NCI-H2171 (cell line): Measurements from ENCODE around the gene MATK.
"Not testable (repeated sequence)": the region's sequence is repeated elsewhere in the genome, so short reads cannot be mapped to it uniquely, and the experiment has no call there.

Experiments
- DNase-seq: peaks from one replicate; lab custom pipeline; 2025; lab: John Stamatoyannopoulos, UW

The MATK gene

DNA sequence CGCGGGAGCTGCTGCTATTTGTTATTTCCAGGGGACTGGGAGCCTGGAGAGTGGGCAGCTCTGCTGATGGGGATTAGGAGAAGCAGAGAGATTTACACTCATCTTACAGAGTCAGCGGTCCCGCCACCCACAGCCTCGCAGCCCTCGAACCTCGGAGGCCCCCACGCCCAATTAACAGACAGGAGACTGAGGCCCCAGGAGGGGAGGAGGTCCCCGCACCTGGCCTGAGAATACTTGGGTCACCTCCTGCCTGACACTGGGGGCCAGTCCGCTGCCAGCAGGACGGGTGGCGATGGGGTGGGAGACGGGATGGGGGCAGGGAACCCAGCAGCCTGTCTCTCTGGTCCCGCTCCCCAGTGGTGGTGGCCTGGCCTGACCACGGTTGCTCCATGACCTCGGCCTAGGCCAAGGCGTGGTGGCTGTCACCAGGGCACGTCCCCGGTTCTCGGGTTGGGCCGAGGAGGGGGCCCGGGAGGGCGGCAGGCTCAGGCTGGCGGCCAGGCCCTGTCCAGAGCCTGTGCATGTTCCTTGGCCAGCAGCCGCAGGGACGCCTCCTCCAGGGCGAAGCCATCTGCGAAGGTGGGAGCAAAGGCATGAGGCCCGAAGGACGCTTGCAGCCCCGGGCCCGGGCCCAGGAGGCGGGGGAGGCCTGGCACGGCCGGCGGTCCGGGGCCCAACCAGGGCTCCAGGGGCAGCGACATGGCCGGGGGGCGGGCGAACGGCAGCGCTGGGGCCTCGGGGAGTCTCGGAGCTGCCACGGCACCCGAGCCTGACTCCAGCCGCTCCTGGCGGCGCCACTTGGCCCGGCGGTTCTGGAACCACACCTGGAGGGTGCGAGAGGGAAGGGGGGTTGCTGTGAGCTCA lies 15.8 kb downstream of the MATK start:
- DNase-seq = no peak

DNA sequence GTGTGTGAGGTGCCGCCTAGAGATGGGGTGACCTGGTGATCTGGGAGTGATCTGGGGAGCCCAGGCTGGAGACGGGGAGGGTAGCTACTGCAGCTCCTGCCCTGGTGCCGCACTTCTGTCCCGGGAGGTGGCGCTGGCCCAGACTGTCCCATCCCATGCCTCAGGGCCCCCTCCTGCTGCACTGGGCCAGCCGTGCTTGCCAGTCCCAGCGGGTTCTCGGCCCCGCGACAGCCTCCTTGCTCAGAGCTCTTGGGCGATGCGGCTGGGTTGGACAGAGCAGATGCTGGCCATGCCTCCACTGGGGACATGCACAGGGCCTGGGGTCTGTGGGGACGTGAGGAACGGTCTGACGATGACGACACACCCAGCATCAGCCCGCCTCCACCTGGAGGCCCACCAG lies 16.7 kb downstream of the MATK start:
- no peak for DNase-seq

DNA sequence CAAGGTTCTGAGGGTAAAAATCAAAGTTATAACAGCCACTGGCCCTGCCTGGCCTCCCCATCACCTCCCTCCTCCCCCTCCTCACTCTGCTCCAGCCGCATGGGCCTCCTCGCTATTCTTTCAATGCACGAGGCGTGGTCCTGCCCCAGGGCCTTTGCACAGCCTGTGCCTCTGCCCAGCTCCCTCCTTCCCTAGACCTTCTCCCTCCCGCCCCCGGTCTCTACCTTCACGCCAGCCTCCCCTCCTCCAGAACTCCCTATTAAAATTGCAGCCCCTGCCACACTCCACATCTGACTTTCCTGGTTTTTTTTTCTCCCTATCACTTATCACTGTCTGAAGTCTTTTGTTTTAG lies 17.5 kb downstream of the MATK start:
- no peak for DNase-seq

DNA sequence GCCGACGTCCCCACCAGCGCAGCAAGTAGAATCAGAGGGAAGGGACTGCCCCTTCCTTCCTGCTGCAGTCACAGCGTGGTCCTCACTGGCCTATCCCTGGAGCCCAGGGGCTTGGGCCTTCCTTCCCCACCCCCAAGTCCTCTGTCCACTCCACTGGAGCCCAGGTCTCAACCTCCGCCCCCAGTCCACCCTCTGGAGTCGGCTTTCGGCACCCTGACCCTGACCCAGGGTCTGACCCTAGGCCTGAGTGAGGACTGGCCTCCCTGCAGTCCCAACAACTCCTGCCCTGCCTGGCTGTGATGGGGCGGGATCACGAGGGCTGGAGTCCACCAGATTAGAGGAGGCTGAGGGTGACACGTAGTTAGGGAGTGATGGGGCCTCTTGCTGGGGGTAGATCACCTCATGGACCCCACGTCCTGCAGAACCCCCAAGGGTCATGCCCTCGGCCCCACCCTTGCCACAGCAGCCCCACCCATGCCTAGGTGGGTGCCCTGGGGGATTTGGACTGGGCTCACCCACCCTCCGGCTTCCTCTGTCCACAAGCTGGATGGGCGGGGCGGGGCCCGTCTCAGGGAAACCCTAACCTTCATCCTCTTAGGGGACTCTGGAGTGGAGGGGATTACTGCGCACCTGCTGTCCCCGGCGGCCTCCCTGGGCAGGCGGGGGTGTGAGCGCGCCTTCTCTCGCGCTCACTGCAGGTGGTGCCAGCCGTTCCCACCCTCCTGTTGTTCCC lies 18.0 kb downstream of the MATK start:
- no peak for DNase-seq

DNA sequence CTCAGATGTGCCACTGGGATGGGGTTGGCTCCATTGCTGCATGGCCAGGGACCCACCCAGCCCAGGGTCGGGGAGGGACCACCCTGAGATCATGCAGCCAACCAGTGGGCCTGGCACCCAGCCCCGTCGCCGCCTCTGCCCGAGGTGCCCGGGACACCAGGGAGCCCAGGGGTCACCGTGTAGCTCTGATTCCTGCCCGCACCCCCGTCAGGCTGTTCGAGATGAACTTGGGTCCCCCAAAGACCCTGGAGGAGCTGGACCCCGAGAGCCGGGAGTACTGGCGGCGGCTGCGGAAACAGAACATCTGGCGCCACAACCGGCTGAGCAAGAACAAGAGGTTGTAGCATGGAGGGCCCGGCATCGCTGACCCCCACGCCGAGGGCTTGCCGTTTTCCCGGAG lies 19.1 kb downstream of the MATK start:
- DNase-seq = no peak

DNA sequence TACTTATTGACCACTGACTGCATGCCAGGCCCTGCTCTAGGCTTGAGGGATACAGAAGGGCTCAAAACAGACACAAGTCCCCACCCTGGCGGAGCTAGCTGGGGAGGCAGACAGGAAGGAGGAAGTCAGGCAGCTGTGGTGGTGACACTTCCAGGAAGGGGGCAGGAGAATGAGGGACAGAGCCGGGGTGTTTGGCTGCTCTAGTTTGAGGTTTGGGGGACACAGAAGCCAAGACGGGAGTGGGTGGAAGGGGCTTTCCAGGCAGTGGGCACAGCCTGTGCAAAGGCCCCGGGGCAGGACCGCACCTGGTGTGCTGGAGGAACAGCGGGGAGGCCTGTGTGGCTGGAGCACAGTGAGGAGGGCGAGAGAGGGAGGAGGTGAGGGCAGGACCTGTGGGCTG lies 19.7 kb downstream of the MATK start:
- no peak for DNase-seq

DNA sequence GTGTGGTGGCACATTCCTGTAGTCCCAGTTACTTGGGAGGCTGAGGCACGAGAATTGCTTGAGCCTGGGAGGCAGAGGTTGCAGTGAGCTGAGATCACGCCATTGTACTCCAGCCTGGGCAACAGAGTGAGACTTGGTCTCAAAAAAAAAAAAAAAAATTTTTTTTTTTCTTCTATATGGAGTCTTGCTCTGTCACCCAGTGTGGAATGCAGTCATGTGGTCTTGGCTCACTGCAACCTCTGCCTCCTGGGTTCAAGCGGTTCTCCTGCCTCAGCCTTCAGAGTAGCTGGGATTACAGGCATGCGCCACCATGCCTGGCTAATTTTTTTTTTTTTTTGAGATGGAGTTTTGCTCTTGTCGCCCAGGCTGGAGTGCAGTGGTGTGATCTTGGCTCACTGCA lies 20.4 kb downstream of the MATK start:
- DNase-seq = not testable (repeated sequence)

DNA sequence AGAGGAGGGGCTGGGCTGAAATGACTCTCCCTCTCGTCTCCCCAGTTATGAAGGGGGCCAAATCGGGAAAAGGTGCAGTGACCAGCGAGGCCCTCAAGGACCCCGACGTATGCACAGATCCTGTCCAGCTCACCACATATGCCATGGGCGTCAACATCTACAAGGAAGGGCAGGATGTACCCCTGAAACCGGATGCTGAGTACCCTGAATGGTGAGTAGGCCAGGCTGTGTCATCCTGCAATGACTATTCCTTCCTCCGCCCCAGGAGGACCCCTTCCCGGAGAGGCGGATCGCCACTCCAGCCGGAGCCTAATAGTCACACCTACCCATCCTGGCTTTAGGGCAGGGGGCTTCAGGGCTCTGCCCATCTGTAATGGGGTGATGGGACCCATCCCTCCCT lies 21.1 kb downstream of the MATK start:
- no peak for DNase-seq

DNA sequence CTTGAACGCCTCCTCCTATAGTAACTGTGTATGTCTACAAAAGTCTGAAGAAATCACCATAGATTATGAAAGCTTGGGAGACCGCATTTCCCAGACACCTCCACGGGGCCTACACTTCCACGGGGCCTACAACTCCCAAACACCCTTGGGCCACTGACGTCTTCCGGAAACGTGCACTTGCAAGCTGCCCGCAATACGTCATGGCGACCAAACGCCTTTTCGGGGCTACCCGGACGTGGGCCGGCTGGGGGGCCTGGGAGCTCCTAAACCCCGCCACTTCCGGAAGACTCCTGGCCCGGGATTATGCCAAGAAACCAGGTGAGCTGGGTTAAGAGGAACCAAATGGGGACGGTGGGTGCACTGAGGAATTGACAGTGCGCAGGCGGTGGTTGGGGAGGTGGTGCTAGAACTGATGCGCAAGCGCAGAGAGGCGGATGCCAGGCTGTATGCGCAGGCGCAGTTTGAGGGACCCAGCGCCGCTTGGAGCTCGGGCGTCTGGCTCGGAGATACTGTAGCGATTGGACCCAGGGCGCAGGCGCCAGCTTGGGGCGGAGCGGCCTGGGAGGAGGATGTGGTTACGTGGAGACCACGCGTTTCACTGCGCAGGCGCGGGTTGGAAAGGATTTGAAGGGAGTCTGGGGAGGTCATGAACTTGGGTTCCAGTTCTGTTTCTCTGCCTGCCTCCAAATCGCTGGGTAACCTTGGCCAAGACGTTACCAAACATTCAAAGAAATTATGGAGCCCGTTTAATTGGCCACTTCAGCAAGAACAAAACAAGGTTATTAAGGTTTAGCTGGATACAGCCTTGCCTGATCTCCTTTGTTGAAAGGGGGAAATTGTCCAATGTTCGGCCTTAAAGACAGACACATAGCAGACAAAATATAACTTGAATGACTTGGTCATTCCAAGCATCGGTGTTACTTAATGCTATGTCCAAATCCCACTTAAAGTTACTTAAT lies 23.4 kb downstream of the MATK start, which contains the start of gene MRPL54:
Gene MRPL54 (plus strand): TSS at position 182 of the 959 bp plus-strand sequence. CDS start 19 bp downstream, at position 201.
- peak; percentile 96 for DNase-seq

DNA sequence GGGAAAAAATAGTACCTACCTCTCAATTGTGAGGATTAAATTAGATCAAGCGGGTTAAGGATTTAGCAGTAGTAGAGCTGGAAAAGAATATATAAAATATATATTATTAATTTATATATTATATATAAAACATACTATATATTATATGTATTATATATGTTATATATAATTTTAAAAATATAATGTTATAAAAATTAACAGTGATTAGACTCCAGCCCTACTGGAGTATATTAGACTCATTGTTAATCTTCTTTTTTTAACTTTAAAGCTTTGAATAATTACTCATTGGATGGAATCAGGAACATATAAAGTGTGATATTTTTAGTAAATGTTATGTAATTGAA lies 24.1 kb downstream of the MATK start:
- no peak for DNase-seq

DNA sequence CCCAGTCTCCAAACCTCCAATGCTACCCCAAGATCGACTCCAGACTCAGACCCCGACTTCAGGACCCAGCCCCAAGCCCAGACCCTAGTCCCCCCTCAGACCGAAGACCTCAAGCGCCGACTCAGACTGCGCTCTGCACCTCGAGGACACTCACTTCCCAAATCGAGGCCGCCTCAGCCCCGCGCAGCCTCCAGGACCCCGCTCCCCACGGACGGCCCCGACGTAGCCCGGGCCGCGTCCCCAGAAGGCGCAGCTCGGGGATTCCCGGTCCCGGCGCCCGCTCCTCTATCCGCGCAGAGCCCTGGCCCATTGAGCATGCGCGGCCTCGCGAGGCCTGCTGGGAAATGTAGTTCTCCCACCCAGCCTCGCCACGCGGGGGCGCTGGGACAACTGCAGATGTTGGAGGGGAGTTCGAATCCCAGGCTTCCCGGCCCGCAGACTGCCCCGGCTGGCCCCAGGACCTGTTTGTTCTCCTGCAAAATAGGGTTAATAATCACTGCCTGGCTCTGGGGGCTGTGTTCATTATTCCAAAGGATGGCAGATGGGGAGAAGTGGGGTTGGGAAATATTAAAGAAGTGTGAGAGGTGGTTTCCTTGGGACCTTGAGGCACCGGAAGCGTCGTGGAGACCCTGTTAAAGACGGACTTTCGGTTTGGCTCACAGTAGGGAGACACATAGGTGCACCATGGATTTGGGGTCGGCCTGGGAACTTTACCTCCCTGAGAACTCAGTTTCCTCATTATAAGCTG lies 24.6 kb downstream of the MATK start, which contains the start of gene APBA3:
Gene APBA3 (minus strand): TSS at position 311 of the 748 bp plus-strand sequence. CDS start 1,428 bp downstream, outside the sequence.
- peak; percentile 90 for DNase-seq

DNA sequence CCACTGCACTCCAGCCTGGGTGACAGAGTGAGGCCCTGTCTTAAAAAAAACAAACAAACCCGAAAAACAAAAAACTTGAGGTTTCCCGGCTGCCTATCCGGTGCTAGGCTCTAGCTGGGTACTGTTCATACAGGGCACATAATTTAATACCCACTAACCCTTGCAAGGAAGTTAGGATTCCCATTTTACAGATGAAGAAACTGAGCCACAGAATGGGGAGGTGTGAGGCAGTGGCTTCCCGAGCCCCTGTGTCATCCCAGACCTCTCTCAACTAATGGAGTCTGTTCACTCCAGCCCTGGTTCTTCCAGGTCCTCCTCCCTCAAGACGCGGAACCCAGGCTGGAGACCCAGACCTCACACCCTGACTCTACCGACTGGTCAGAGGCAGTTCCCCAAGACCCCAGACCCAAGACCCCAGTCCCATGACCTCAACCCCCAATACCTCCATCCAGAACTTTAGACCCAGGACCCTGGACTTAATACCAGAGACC lies 25.3 kb downstream of the MATK start:
- DNase-seq = no peak

DNA sequence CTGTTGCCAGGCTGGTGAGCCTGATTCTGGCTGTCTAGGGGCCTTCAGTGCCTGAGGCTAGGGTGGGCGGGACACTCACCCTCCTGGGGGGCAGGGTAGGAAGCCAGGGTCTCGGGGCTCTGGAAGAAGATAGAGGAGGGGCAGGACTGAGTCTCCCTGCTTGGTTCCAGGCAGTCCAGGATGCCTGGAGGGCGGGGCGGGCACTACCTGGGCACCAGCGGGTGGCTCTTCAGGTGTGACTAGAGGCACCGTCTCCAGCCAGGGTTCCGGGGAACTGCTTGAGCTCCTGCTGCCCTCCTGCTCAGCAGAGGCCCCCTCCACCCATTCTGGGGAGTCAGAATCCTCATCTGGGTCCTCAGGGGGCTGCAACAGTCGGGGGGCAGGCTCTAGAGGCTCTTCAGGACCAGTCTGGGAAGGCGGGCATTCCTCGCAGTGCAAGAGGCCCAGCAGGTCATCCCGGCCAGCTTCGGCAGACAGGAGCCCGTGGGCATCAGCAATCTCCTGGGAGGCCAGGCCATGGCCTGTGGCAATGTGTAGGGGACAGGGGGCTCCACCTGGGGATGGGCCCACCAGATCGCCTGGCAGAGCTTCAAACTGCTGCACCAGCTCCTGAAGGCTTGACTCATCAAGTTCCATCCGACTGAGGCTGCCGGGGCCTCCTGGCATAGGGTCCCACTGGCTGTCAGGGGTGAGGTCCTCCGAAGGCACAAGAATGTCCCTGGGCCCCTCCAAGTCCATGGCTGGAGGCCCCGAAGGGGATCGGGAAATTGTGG lies 26.5 kb downstream of the MATK start:
- DNase-seq = no peak

DNA sequence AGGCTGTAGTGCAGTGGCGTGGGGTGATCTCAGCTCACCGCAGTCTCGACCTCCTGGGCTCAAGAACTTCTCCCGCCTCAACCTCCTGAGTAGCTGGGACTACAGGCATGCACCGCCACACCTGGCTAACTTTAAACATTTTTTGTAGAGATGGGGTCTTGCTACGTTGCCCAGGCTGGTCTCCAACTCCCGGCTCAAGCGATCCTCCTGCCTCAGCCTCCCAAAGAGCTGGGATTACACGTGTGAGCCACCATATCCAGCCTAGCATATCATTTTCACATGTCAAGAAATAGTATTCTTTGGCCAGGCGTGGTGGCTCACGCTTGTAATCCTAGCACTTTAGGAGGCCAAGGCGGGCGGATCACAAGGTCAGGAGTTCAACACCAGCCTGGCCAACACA lies 27.9 kb downstream of the MATK start:
- DNase-seq = not testable (repeated sequence)

DNA sequence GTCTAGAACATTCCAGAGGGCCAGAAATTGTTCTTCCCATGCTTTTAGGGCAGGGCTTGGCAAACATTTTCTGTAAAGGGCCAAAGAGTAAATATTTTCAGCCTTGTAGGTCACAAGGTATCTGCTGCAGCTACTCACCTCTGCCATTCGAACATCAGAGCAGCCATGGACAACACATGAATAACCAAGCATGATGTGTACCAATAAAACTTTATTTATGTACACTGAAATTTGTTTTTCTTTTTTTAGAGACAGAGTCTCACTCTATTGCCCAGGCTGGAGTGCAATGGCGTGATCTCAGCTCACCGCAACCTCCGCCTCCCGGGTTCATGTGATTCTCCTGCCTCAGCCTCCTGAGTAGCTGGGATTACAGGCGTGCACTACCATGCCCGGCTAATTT lies 28.5 kb downstream of the MATK start:
- DNase-seq = not testable (repeated sequence)

DNA sequence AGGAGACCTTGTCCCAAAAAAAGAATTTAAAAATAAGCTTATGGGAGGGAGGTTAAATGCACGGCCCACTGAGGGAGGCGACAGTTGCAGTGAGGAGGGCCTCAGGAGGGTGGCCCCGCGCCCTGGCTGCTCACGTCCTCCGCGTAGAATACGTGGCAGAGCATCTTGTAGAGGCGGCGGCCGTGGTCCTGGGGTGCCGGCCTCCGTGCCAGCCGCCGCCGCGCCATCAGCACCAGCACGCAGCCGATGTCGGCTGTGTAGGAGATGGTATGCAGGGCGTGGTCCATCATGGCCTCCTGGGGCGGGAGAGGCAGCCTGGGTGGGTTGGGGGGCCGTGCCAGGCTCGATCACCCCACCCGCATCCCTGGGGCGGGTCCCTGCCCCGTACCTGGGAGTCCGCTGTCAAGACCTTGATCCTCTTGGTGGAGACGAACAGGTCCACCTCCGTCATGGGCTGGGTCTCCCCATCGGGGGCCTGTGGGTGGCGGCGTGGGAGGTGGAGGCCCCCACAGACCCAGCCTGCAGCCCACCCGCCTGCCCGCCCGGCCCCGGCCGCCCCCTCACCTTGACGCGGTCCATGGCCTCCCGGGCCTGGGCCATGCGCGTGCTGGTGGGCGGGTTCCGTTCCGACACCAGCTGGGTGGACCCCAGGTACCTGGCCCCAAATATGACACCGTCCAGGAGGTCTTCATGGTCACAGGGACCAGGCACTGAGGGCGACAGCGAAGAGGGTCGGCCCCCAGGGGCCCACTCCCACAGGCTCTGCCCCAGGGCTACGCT lies 32.4 kb downstream of the MATK start:
- no peak for DNase-seq

DNA sequence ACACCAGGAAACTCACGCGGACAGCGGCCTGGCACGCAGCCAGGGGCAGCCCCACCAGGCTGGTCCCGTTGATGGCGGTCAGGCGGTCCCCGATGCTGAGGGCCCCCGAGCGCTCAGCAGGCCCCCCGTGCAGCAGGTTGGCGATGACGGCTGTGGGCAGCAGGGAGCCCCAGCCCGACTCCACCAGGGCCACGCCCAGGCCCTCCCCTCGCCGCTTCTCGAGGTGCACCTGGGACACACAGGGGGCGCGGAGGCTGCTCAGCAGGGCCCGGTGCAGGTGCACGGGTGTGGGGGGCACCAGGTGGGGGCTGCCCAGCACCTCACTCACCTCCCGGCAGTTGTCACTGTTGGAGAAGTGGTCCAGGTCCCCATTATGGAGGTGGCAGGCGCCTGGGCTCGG lies 33.7 kb downstream of the MATK start:
- no peak for DNase-seq

DNA sequence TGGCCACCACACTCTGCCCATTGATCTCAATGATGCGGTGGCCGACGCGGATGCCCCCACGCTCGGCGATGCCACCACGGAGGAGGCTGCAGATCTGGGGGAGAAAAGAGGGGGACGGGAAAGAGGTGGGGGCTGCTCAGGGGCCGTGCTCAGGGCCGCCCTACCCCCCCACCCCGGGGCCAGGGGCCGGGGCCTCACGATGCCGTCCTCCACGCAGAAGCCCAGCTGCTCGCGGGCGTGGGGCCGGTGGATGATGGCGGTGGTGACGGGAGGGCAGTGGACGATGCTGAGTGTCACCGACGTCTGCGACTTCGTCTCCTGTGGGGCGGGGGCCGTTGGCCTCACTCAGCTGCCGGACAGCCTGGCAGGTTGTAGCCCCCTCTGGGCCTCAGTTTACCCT lies 34.9 kb downstream of the MATK start:
- no peak for DNase-seq

DNA sequence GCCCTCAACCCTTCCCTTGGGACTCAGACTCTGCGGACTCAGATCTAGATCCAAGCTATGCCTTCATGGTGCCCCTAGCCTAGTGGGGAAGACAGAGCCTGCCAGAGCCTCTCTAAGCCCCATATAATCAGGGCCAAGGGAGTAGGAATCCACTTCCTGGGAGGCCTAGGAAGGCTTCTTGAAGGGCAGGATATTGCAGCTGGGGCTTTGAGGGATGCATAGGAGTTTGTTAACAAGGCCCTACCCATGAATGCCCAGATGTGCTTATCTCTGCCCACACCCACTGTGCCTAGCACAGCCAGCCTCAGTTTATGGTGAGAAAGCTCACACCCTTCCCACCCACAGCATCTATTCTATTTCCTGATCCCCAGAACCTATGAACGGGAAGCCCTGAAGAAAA lies 36.0 kb downstream of the MATK start:
- DNase-seq = no peak

DNA sequence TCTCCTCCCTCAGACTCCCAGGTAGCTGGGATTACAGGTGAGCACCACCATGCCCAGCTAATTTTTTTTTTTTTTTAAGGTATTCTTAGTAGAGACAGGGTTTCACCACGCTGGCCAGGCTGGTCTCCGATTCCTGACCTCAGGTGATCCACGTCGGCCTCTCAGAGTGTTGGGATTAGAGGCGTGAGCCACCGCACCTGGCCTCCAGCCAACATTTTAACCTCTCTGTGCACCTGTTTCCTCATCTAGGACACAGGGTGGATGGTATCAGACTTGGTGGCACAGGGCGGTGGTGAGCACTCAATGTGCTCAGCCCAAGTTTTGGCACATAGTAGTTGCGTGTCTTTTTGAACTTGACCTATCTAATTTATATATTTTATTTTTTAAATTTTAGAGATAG lies 37.2 kb downstream of the MATK start:
- DNase-seq = no peak
